ENCODE results near the gene GPR162.
A peak's percentile ranks its signal among the peaks of the same experiment; 100 is the strongest.

Gene GPR162

DNA sequence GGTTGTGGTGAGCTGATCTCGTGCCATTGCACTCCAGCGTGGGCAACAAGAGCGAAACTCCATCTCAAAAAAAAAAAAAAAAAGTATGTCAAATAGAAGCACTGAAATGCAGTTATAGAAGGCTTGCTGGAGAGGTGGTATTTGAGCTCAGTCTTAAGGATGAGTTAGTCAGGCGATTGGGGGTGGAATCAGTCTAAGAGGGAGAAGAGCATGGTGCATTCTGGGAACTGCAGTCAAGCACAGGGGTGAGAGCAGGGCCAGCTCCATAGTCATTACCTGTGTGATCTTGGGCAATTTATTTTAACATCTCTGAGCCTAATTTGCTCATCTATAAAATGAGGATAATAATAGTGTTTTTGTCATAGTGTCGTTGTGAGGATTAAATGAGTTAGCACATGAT lies 13.3 kb downstream of the GPR162 start:
- DNase-seq (ENCODE audit: low read depth), result no peak

DNA sequence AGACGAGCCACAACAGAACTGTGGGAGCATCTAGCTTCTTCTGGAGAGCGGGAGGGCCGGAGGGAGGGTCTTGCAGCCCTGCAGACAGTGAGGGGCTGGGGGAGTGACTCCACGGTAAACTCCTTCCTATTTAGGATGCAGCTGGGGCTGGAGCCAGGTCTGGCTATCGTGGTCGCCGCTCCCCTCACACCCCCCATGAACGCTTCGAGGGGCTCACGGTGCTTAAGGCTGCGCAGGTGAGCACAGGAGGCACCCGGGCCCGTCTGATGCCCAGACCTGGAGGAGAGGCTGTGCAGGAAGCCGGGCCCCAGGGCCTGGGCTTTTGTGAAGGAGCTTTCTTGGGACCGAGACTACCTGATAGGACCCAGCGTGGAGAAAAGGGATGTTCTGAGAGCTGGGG lies 15.2 kb downstream of the GPR162 start:
- no peak for DNase-seq (ENCODE audit: low read depth)

DNA sequence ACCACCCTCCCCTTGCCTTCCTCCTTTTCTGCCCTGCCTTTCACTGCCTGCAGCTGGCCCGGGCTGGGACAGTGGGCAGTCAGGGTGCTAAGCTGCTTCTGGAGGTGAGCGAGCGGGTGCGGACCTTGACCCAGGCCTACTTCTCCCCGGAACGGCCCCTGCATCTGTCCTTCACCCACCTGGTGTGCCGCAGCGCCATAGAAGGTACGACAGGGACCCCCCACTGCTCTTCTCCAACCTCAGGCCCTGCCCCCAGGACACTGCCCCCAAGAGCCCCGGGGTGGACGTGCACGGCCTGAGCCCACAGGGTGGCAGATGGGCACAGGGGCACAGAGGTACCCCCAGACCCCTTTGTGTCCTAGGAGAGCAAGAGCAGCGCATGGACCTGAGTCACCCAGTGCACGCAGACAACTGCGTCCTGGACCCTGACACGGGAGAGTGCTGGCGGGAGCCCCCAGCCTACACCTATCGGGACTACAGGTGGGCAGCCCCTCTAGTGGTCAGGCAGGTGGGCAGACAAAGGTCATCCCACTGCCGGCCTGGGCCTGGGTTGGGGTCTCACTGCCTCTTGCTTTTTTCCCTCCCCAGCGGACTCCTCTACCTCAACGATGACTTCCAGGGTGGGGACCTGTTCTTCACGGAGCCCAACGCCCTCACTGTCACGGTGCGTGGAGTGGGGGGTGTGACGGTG lies 15.9 kb downstream of the GPR162 start:
- no peak for DNase-seq (ENCODE audit: low read depth)

DNA sequence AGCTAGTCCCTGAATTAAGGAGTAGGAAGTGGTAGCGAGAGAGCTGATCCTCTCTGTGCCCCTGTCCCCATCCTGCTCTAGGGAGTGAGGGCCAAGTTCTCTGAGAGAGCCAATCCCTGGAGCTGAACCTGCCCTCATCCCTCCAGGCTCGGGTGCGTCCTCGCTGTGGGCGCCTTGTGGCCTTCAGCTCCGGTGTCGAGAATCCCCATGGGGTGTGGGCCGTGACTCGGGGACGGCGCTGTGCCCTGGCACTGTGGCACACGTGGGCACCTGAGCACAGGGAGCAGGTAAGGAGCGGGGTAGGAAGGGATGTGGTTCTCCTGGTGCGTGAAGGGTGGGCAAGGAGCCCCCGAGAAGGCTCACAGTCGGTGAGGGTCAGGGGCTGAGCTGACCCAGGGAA lies 17.2 kb downstream of the GPR162 start:
- no peak for DNase-seq (ENCODE audit: low read depth)

DNA sequence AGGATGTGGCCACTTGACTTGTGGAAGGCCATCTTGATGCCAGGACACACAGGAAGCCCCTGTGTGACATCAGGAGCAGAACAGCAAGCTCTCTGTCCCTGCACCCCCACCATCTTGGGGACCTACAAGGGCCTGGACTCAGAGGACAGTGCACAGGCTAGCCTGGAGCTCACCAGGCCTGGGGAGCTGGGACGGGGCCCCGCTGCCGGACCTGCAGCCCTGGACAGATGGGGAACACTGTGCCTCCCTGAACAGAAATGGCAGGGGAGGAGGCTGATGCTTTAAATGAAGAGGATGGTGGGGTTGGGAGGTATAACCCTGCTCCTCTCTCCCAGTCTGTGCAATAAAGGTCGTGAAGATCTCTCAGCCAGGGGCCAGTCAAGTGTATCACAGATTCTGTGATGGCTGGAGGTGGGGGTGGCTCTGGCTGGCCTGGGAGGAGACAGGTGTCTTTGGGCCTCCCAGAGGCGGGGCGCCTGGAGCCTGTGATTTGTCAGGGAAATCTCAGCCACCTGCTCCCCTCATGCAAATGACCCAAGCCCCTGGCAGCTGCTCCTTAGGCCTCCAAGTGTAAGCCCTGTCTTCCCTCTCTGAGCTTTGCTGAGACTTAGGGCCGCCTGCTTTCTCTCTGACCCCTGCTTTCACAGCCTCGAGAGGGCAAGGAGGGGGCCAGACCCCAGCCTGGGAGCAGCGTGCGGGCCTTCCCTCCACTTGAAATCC lies 18.0 kb downstream of the GPR162 start:
- no peak for DNase-seq (ENCODE audit: low read depth)

DNA sequence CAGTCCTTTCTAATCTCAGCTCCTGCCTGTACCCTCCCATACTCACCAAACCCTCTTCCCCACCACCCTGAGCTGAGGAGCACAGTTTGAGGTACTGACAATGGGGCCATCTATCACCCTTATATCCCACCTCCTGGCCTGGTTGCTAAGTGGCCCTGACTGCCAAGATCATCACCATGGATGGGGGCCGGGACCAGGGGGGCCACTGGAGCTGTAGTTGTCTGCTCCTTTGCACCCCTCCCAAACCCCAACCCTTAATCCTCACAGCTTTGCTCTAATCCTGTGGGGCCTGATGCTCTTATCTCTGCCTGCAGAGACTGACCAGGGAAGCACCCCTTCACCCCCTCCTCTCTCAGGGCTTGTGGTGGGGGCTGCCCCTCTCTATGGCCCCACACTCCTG lies 18.7 kb downstream of the GPR162 start:
- DNase-seq (ENCODE audit: low read depth), result no peak

DNA sequence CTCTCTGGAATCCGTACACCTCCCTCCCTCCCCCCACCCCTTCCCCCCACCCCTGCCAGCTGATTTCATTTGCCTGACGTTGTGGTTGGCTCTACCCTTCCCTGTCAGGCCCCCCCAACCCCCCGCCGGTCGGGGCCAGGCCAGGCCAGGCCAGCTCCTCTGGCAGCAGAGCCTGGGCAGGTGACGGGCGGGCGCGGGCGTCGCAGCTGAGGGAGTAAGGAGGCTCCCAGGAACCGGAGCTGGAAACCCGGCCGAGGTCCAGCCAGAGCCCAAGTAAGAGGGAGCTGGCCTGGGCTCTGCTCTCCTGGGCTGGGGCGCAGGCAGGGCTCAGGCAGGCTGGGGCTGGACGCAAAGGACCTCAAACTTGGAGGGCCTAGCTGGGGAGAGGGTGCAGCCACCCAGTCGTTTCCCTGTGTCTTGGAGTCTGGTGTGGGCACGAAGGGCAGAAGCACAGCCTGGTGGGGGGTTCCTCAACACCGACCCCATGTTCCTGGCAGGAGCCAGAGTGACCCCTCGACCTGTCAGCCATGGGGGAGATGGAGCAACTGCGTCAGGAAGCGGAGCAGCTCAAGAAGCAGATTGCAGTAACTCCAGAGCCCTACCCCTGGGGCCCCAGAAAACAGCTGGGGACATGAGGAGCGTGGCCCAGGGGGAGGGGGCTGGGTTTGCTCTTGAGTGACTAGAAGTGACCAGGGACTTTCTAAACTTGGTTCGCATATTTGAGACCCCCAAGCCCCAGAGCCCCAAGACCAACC lies 19.3 kb downstream of the GPR162 start, which contains the start of gene GNB3:
Gene GNB3 (plus strand): TSS at position 165 of the 755 bp plus-strand sequence. CDS start 363 bp downstream, at position 528.
- DNase-seq (ENCODE audit: low read depth), result no peak

DNA sequence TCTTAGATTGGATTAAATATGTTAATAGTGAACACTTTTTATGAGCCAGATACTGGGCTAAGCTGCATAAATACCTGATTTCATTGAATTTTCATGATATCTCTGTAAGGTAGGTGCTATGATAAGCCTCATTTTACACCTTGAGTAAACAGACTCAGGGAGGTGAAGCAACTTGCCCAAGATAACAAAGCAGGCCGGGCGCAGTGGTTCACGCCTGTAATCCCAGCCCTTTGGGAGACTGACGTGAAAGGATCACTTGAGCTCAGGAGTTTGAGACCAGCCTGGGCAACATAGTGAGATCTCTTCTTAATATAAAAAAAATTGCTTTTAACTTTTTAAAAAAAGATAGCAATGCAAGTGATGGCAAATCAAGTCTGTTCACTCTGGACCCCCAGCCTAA lies 20.5 kb downstream of the GPR162 start:
- no peak for DNase-seq (ENCODE audit: low read depth)

DNA sequence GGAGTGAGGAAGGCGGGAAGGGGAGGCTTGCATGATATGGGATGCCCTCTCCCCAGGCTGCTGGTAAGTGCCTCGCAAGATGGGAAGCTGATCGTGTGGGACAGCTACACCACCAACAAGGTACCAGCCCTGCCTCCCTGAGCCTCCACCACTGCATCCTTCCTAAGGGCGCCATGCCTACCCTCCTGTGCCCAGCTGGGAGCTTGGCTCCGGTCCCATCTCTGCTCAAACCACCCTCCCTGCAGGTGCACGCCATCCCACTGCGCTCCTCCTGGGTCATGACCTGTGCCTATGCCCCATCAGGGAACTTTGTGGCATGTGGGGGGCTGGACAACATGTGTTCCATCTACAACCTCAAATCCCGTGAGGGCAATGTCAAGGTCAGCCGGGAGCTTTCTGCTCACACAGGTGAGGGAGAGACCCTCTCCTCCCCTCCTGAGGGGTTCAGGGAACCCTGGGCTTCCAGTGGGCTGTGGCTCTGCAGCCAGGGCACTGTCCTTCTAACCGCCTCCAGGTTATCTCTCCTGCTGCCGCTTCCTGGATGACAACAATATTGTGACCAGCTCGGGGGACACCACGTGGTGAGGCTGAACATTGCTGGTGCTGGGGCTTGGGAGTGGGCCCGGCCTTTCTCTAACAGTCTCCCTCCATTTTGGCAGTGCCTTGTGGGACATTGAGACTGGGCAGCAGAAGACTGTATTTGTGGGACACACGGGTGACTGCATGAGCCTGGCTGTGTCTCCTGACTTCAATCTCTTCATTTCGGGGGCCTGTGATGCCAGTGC lies 21.7 kb downstream of the GPR162 start:
- no peak for DNase-seq (ENCODE audit: low read depth)

DNA sequence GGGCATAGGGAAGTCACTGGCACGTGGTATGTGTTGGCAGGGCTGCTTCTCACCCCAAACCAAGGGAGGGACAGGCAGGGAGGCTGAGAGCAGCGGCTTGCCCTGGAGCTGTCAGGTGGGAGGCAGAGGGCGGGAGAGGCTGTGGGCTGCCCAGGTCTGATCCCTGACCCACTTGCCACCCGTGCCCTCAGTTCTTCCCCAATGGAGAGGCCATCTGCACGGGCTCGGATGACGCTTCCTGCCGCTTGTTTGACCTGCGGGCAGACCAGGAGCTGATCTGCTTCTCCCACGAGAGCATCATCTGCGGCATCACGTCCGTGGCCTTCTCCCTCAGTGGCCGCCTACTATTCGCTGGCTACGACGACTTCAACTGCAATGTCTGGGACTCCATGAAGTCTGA lies 23.8 kb downstream of the GPR162 start:
- DNase-seq (ENCODE audit: low read depth), result no peak

DNA sequence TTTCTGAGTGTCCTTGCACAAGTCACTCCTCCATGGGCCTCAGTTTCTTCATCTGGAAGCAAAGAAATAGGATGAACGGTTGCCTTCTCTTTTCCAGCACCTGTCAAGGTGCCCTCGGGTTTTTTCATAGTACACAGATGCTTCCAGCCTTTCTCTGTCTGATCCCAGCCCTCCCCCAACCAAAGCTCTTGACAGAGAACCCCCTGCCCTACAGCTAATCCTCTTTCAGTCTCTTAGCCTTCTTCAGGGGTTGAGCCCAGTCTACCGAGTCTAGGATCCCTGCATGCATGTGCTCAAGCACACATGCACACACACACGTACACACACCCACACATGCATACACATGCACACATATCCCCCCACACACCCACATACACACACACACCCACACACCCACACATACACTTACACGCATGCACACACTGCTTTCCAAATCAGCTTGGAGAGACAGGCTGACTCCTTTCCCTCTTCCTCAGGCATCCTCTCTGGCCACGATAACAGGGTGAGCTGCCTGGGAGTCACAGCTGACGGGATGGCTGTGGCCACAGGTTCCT lies 24.8 kb downstream of the GPR162 start:
- DNase-seq (ENCODE audit: low read depth), result no peak

DNA sequence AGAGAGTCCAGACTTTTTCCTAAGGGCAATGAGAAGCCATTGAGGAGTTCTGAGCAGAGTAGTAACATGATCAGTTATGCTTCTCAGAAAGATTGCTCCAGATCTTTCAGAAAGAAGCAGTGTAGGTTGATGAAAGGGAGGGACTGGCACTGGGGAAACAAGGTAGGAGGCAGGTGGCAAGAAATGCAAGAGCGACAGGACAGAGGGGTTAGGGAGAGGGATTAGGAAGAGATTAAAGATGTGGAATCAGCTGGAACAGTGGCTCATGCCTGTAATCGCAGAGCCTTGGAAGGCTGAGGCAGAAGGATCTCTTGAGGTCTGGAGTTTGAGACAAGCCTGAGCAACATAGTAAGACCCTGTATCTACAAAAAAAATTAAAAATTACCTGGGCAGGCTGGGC lies 26.1 kb downstream of the GPR162 start:
- DNase-seq (ENCODE audit: low read depth), result no peak

DNA sequence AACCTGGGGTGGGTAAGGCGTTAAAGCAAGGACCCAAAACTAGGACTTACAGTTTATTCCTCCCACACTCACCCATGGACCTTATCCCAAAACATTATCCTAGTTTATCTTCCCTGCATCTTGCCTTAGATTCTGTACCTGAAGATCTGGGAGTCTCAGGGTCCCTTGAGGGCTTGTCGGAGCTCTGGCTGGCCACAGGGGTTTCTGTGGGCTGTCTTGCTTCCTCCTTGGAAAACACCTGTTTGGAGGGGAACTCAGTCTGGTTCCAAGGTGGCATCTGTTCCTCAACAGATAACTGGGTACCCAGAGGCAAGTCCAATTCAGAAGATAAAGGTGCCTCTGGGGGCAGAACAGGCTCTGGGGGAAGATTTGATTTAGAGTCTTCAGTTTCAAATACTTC lies 27.8 kb downstream of the GPR162 start:
- no peak for DNase-seq (ENCODE audit: low read depth)

DNA sequence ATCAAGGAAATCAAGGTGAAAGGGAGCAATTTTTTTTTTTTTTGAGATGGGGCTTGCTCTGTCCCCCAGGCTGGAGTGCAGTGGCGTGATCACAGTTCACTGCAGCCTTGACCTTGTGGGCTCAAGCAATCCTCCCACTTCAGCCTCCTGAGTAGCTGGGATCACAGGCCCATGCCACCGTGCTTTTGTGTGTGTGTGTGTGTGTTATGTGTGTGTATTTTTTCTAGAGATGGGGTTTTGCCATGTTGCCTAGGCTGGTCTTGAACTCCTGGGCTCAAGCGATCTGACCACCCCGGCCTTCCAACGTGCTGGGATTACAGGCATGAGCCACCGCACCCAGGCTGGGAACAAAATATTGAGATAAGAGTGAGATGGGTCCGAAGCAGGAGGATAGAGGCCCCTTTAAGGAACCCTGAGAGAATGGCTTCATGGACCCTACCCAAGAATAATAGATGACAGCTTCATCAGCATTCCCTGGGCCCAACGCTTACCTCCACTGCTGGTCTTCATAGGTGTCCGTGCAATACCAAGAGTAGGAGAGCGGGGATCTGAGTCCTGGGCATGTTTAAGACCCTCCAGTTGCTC lies 28.4 kb downstream of the GPR162 start:
- DNase-seq (ENCODE audit: low read depth), result no peak

DNA sequence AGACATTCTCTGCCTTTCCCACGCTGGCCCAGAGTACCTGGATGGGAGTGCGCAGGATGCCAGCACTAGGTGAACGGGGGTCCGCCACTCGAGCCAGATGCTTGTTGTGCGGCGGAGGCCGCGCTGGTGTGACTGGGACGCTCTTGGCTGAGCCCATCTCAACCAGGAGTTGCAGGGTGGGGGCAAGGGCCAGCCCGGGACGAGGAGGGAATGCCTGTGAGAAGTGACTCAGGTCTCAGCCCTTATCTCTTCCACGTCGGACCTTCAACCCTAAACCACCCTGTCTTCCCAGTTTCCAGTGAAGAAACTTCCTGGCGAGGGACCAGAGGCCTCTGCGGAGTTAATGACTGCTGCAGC lies 29.2 kb downstream of the GPR162 start:
- DNase-seq (ENCODE audit: low read depth), result no peak

DNA sequence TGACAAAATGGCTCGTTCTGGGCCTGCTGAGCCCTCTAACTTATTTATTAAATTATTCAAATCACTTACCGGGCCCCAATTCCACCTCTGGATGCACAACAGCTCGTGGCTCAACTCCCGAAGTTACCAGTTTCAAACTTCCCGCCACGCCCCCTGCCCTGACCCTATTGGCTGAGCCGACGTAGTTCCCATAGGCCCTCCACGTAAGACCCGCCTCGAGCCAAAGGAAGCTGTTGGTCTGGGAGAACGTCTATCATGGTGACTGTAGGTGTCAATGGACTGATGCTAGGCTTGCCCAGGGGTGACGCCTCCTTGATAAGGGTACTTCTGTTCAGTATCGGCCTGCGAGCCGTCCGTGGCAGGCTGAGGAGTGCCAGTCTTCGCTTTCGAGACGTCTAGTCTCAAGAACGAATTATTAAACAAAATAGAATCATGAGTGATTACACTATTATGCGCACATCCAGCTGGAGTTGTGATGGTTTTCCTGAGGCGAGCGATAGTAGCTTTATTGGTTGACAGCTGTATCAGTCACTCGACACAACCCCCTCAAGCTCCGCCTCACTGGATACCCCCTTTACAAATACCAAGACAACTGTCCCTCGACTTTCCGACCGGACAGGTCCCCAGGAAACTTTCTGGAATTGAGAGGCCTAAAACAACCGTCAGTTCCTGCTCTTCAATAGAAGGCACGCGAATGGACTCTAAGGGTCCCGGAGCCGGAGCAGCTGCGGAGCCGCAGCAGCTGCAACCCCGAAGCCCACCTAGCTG lies 29.7 kb downstream of the GPR162 start, which contains the start of gene CDCA3:
Gene CDCA3 (minus strand): TSS at position 134 of the 768 bp plus-strand sequence. CDS start 334 bp downstream, outside the sequence.
- peak; percentile 85 for DNase-seq (ENCODE audit: low read depth)

DNA sequence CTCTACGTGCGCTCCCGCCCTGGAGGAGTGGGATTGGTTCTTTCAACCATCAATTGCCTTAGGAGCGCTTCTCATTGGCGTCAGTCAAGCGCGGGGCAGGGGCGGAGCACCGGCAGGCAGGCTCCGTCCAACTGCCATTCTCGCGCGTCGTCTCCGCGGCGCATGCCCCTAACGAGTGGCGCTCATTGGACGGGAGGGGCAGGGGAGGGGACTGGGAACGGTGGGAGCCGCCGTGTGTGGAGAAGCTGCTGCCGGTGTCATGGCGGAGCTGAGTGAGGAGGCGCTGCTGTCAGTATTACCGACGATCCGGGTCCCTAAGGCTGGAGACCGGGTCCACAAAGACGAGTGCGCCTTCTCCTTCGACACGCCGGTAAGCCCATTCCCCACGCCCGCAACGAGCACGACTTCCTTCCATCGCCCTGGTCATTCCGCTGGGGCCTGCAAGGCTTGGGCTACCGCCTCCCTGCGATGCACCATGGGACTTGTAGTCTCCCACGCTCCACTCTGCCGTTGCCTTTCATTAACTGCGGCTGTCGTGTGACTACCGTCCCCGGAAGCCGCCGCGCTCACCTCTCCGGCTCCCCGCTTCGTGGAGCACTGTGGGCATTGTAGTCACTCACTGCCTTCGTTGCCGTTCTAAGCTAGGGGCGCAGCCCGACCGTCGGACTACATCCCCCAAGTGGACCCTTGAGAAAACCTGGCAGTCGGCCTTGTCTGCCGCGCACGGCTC lies 30.5 kb downstream of the GPR162 start, which contains the start of gene USP5:
Gene USP5 (plus strand): TSS at position 230 of the 730 bp plus-strand sequence. CDS start 30 bp downstream, at position 260.
- DNase-seq (ENCODE audit: low read depth), result peak; percentile 96

DNA sequence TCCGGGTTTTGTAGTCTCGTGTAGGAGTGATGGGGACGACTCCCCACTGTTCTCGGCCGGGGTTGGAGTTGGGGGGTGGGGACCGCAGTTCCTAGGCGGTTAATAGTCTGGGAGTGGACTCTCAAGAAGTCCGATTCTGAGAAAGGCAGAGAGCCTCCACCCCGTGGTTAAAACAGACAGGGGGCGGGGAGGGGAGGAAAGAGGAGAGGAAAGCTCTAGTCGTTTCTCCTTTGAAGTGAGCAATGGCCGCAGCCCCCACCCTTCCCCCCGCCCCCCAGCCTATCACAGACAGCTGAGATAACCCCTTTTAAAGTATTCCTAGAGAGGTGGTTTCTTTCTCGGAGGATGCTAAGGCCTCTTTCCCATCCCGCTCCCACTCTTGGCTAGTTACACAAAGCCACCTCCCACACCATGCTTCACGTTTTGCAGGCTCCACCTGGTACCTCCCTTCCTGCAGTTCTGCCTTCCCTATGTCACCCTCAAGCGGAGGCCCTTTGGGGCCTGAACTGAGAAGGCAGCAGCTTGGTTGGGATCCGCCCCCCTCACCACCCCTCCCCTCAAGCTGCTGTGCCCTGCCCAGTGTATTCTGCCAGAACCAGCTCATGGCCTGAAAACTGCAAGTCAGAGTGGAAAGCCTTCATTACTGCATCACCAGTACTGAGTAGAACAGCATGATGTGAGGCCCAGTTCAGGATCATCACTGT lies 31.2 kb downstream of the GPR162 start:
- DNase-seq (ENCODE audit: low read depth), result peak; percentile 71

DNA sequence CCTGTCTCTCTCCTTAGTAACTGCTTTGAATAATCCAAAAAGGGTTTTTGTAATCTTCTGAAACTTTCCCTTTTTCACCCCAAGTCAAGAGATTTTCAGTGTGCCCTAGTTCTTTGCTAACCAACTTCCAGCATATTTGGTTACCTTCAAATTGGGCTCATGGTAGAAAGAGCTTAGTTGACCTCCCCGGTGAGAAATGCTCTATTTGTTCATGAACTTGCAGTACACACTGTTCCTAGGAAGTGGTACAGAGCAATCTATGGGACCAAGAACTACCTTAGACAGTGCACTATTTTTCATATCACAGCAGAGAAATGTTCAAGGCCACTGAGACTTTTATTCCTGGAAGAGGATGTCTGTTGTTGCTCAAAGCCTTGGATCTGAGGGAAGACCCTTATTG lies 32.0 kb downstream of the GPR162 start:
- no peak for DNase-seq (ENCODE audit: low read depth)
